NCI-H510A (cell line): ENCODE results near the gene C10orf95.

ENCODE experiments used
- DNase-seq: peaks from one replicate; lab custom pipeline; 2025; lab: John Stamatoyannopoulos, UW

The C10orf95 gene

GRCh38 chr10:102401735-102402511 lies 49.4 kb downstream of the C10orf95 start:
- no peak for DNase-seq

GRCh38 chr10:102401342-102401654 lies 50.0 kb downstream of the C10orf95 start:
- no peak for DNase-seq

GRCh38 chr10:102400598-102401341 lies 50.6 kb downstream of the C10orf95 start:
- no peak for DNase-seq

DNA sequence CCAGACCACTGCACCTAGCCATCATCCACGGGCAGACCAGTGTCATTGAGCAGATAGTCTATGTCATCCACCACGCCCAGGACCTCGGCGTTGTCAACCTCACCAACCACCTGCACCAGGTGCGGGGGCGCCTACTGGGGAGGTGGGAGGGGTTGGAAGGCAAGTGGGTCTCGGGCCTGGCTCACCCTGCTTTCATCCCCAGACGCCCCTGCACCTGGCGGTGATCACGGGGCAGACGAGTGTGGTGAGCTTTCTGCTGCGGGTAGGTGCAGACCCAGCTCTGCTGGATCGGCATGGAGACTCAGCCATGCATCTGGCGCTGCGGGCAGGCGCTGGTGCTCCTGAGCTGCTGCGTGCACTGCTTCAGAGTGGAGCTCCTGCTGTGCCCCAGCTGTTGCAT lies 51.3 kb downstream of the C10orf95 start:
- DNase-seq = peak; percentile 28
